Measurements from ENCODE around the gene PROM1. TPM values are rescaled to one million over a fixed set of nuclear protein-coding genes. Genes with fewer than 3 reads are reported as not detected.

The PROM1 gene
- total and polyA plus RNA-seq, 2 donors (not counting 1 experiment from before 2014, with no cell fraction given): 0.10 to 0.17 TPM

DNA sequence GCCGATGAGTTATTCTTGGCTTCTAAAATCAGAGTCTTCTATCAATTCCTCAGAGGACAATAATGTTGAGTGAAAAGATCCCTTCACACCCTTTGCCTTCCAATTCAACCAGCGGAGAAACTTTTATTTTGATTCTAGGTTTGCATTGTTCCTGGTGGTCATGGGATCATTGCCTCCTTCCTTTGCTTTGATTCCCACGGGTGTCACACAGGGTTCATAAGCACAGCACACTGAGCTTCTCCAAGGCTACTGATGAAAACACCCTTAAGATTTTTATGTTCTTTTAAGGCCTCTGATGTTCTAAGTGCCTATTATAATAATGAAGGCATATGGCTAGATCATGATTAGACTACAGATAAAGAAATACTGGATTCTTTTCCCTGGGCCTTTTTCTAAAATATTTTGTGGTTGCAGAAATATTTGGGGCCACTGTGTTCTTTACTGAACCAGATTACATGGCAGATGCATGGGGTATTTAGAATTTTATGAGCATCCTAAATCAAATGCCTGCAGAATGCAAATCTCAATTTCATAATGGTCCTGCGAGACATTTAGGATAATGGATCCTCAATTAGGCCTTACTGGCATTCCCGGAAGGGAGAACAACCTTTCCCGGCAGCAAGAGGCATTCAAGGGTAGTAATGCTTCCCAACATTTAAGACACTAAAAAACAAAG, 76.9 kb downstream of the PROM1 start:
- Histone ChIP-seq H3K4me2 (ENCODE audit: extremely low read depth, insufficient read depth, low read length) (no peak overlapping the region), H3K9ac (ENCODE audit: insufficient read depth, low read length) (no peak overlapping the region), H3K9me3 (ENCODE audit: control insufficient read depth, insufficient read depth, low read depth, low read length) (no peaks in the 10 kb centered on the region), H3K36me3 (ENCODE audit: control insufficient read depth, insufficient read depth, low read length) (no peaks in the 10 kb centered on the region), H3K4me3 (replicated peaks in 1 of 4; ENCODE audit: control extremely low read depth in 1 of 4, insufficient read depth in 1 of 4, low read depth in 3 of 4, low read length in 4 of 4) (no peak overlapping the region), H4K20me1 (ENCODE audit: control insufficient read depth, extremely low read depth, insufficient read depth, low read length) (no peaks in the 10 kb centered on the region), H3K79me2 (ENCODE audit: control insufficient read depth, insufficient read depth, low read length) (no peaks in the 10 kb centered on the region), H2AFZ (ENCODE audit: low read length) (no peak overlapping the region), H3K27ac (ENCODE audit: insufficient read depth, low read length) (no peak overlapping the region), H3K27me3 (ENCODE audit: control insufficient read depth, insufficient read depth, low read length) (peaks cover 2% of the 10 kb centered on the region), H3K4me1 (ENCODE audit: control insufficient read depth, extremely low read depth, insufficient read depth, low read length) (no peaks in the 10 kb centered on the region)
- no peak for DNase-seq (ENCODE audit: low read depth in 2 of 2)
- TF ChIP-seq, protein P1, sequence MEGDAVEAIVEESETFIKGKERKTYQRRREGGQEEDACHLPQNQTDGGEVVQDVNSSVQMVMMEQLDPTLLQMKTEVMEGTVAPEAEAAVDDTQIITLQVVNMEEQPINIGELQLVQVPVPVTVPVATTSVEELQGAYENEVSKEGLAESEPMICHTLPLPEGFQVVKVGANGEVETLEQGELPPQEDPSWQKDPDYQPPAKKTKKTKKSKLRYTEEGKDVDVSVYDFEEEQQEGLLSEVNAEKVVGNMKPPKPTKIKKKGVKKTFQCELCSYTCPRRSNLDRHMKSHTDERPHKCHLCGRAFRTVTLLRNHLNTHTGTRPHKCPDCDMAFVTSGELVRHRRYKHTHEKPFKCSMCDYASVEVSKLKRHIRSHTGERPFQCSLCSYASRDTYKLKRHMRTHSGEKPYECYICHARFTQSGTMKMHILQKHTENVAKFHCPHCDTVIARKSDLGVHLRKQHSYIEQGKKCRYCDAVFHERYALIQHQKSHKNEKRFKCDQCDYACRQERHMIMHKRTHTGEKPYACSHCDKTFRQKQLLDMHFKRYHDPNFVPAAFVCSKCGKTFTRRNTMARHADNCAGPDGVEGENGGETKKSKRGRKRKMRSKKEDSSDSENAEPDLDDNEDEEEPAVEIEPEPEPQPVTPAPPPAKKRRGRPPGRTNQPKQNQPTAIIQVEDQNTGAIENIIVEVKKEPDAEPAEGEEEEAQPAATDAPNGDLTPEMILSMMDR (conservative IDR thresholded peaks at IDR 0.05 in 1 of 2, IDR thresholded peaks at IDR 0.05 in 1 of 2; ENCODE audit: low read depth in 1 of 2, low read length in 2 of 2): no peak
- TF ChIP-seq EZH2 (IDR thresholded peaks at IDR 0.05; ENCODE audit: low read length, missing control alignments): no peak

- no peak overlapping the region for H3K4me2 ChIP-seq (ENCODE audit: extremely low read depth, insufficient read depth, low read length)
- H3K79me2 ChIP-seq (ENCODE audit: control insufficient read depth, insufficient read depth, low read length): no peaks in the 10 kb centered on the region
- no peak for TF ChIP-seq EZH2 (IDR thresholded peaks at IDR 0.05; ENCODE audit: low read length, missing control alignments)
- TF ChIP-seq, protein P1 (conservative IDR thresholded peaks at IDR 0.05 in 1 of 2, IDR thresholded peaks at IDR 0.05 in 1 of 2; ENCODE audit: low read depth in 1 of 2, low read length in 2 of 2): no peak
- H3K4me3 ChIP-seq (replicated peaks in 1 of 4; ENCODE audit: control extremely low read depth in 1 of 4, insufficient read depth in 1 of 4, low read depth in 3 of 4, low read length in 4 of 4): no peak overlapping the region
- no peak overlapping the region for H3K9ac ChIP-seq (ENCODE audit: insufficient read depth, low read length)
- no peak overlapping the region for H3K27ac ChIP-seq (ENCODE audit: insufficient read depth, low read length)
- H3K36me3 ChIP-seq (ENCODE audit: control insufficient read depth, insufficient read depth, low read length): no peaks in the 10 kb centered on the region
- no peaks in the 10 kb centered on the region for H4K20me1 ChIP-seq (ENCODE audit: control insufficient read depth, extremely low read depth, insufficient read depth, low read length)
- peaks cover 5% of the 10 kb centered on the region for H3K27me3 ChIP-seq (ENCODE audit: control insufficient read depth, insufficient read depth, low read length)
- no peak overlapping the region for H2AFZ ChIP-seq (ENCODE audit: low read length)
- no peaks in the 10 kb centered on the region for H3K4me1 ChIP-seq (ENCODE audit: control insufficient read depth, extremely low read depth, insufficient read depth, low read length)
- no peak for DNase-seq (ENCODE audit: low read depth in 2 of 2)
- no peaks in the 10 kb centered on the region for H3K9me3 ChIP-seq (ENCODE audit: control insufficient read depth, insufficient read depth, low read depth, low read length)
Observed at GRCh38 chr4:16005676-16006075, 78.1 kb downstream of the PROM1 start.

DNA sequence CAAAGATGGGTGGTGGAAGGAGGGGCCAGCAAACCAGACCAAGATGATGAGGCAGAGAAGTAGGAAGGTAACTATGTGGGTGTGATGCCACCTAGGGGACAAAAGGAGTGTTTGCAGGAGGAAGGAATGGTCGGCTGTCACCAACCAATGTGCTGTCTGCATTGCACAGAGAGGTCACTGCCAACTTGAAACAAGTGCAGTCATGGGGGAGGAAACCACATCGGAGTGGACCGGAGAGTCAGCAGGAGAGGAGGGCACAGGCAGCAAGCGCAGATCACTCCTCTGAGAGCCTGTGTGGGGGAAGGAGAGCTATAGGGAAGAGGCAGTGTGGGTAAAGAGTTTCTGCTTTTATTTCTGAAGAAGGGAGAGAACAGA, 82.4 kb downstream of the PROM1 start:
- H2AFZ ChIP-seq (ENCODE audit: low read length): no peak overlapping the region
- peak; percentile 63 to 77 for DNase-seq (ENCODE audit: low read depth in 2 of 2)
- H3K4me3 ChIP-seq (replicated peaks in 1 of 4; ENCODE audit: control extremely low read depth in 1 of 4, insufficient read depth in 1 of 4, low read depth in 3 of 4, low read length in 4 of 4): no peak overlapping the region

More for the DNA sequence above, 82.4 kb downstream of the PROM1 start:
- Histone ChIP-seq H3K36me3 (ENCODE audit: control insufficient read depth, insufficient read depth, low read length) (no peaks in the 10 kb centered on the region), H3K9me3 (ENCODE audit: control insufficient read depth, insufficient read depth, low read depth, low read length) (no peaks in the 10 kb centered on the region), H3K27me3 (ENCODE audit: control insufficient read depth, insufficient read depth, low read length) (peaks cover 5% of the 10 kb centered on the region), H3K27ac (ENCODE audit: insufficient read depth, low read length) (no peak overlapping the region), H3K9ac (ENCODE audit: insufficient read depth, low read length) (no peak overlapping the region), H3K79me2 (ENCODE audit: control insufficient read depth, insufficient read depth, low read length) (no peaks in the 10 kb centered on the region), H3K4me2 (ENCODE audit: extremely low read depth, insufficient read depth, low read length) (no peak overlapping the region), H4K20me1 (ENCODE audit: control insufficient read depth, extremely low read depth, insufficient read depth, low read length) (no peaks in the 10 kb centered on the region), H3K4me1 (ENCODE audit: control insufficient read depth, extremely low read depth, insufficient read depth, low read length) (no peaks in the 10 kb centered on the region)
- TF ChIP-seq EZH2 (IDR thresholded peaks at IDR 0.05; ENCODE audit: low read length, missing control alignments): no peak
- TF ChIP-seq, protein P1 (conservative IDR thresholded peaks at IDR 0.05 in 1 of 2, IDR thresholded peaks at IDR 0.05 in 1 of 2; ENCODE audit: low read depth in 1 of 2, low read length in 2 of 2): peak; percentile 86 to 95

All from fibroblast of lung (primary cell).